Activated CD4-positive, alpha-beta T cell treated with anti-CD3 and anti-CD28 coated beads, Interleukin-2, amount 50 U/mL, for 16 hours (primary cell): ENCODE data around the gene IER3.
"Not testable (repeated sequence)": the region's sequence is repeated elsewhere in the genome, so short reads cannot be mapped to it uniquely, and the experiment has no call there.

Experiments used
- DNase-seq: peaks from one replicate; pipeline ENCODE4 v3.0.0-alpha.2; 2020

IER3 gene

GRCh38 chr6:30767944-30768301 is 23.6 kb upstream of the IER3 start:
- no peak for DNase-seq

- peak; percentile 58 for DNase-seq
Observed at GRCh38 chr6:30767158-30767943, 23.0 kb upstream of the IER3 start.

GRCh38 chr6:30766461-30767157 is 22.3 kb upstream of the IER3 start:
- DNase-seq, result no peak

GRCh38 chr6:30765495-30765894 is 21.1 kb upstream of the IER3 start:
- DNase-seq, result not testable (repeated sequence)

- not testable (repeated sequence) for DNase-seq
Observed at GRCh38 chr6:30764490-30765043, 20.2 kb upstream of the IER3 start.

- DNase-seq, result no peak
Observed at GRCh38 chr6:30763618-30764489, 19.5 kb upstream of the IER3 start.

- DNase-seq, result no peak
Observed at GRCh38 chr6:30763155-30763617, 18.8 kb upstream of the IER3 start.

- no peak for DNase-seq
Observed at GRCh38 chr6:30761791-30762429, 17.6 kb upstream of the IER3 start.

GRCh38 chr6:30760549-30760948 is 16.2 kb upstream of the IER3 start:
- DNase-seq, result no peak

GRCh38 chr6:30759575-30760239 is 15.4 kb upstream of the IER3 start:
- no peak for DNase-seq

GRCh38 chr6:30757261-30757904 is 13.0 kb upstream of the IER3 start:
- no peak for DNase-seq

- not testable (repeated sequence) for DNase-seq
Observed at GRCh38 chr6:30756405-30757003, 12.2 kb upstream of the IER3 start.

GRCh38 chr6:30754631-30755030 is 10.3 kb upstream of the IER3 start:
- DNase-seq, result no peak

- no peak for DNase-seq
Observed at GRCh38 chr6:30752157-30752927, 8.0 kb upstream of the IER3 start.

- DNase-seq, result no peak
Observed at GRCh38 chr6:30750379-30750668, 6.0 kb upstream of the IER3 start.

GRCh38 chr6:30749554-30750378 is 5.4 kb upstream of the IER3 start:
- DNase-seq, result no peak

GRCh38 chr6:30748851-30749540 is 4.6 kb upstream of the IER3 start:
- no peak for DNase-seq

GRCh38 chr6:30747902-30748769 is 3.8 kb upstream of the IER3 start:
- DNase-seq, result no peak
